ENCODE results near the gene SYNE2. TPM values are rescaled to one million over a fixed set of nuclear protein-coding genes. Genes with fewer than 3 reads are reported as not detected.

The SYNE2 gene
- total and polyA plus RNA-seq, 4 donors: 14.7 to 197 (median 99.1) TPM

GRCh38 chr14:64064447-64064846 lies 211.6 kb downstream of the SYNE2 start:
- H3K27me3 ChIP-seq (ENCODE audit: control insufficient read depth in 1 of 2, insufficient read depth in 2 of 2, low read length in 1 of 2): no peaks in the 10 kb centered on the region
- no peak overlapping the region for H3K4me3 ChIP-seq (ENCODE audit: low read length in 2 of 2)
- H3K4me1 ChIP-seq (ENCODE audit: control insufficient read depth in 1 of 2, insufficient read depth in 2 of 2, low read length in 2 of 2): no peaks in the 10 kb centered on the region
- 97 to 99% methylated on average over 2 of the region's 2 CpGs for WGBS, 2 donors
- ATAC-seq (ENCODE audit: low FRiP score) (no peak), DNase-seq (no peak)
- peaks cover 0 to 2% of the 10 kb centered on the region in 2 donors for H3K36me3 ChIP-seq (ENCODE audit: control insufficient read depth in 1 of 2, insufficient read depth in 2 of 2, low read length in 1 of 2)
- no peak overlapping the region for H3K27ac ChIP-seq (ENCODE audit: low read depth in 1 of 2, low read length in 2 of 2)
- H3K9me3 ChIP-seq (ENCODE audit: control insufficient read depth, low read length): no peaks in the 10 kb centered on the region
- intact Hi-C loops (cut with DNase I): no loop called here

DNA sequence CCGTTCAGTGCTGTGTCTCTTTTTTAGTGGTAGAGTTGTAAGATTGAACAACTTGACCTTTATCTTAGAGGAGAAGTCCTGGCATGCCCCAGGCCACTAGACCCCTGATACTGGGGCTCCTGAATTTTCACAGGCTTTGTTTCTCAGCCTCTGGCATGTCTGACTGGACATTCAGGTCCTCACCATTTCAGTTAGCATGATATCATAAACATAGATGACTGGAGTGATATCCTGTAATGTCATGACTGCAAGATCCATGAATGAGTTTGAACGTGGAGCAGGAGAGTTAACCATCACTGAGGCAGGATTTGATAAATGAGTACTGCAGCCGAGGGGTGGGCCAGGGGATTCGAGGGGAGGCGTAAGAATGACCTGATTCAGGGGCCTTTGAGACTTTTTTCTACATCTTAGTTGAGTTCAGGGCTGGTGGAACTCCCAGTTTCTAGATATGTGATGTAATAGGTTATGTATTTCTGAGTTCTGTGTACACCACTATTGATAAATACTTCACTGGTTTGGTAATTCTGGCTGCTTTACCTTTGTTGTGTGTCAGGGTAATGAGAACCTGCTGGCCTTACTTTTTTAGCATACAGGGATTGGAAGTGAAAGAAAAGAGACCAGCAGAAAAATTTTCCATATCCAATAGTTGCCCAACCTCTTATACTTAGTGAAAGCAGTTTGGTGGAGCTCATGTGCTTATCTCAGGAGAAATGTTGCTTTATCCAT lies 217.0 kb downstream of the SYNE2 start:
- Histone ChIP-seq H3K27me3 (ENCODE audit: control insufficient read depth in 1 of 2, insufficient read depth in 2 of 2, low read length in 1 of 2) (no peaks in the 10 kb centered on the region), H3K36me3 (ENCODE audit: control insufficient read depth in 1 of 2, insufficient read depth in 2 of 2, low read length in 1 of 2) (peaks cover 2 to 3% of the 10 kb centered on the region in 2 donors), H3K4me3 (ENCODE audit: low read length in 2 of 2) (no peak overlapping the region), H3K4me1 (ENCODE audit: control insufficient read depth in 1 of 2, insufficient read depth in 2 of 2, low read length in 2 of 2) (no peaks in the 10 kb centered on the region), H3K9me3 (ENCODE audit: control insufficient read depth, low read length) (no peaks in the 10 kb centered on the region), H3K27ac (ENCODE audit: low read depth in 1 of 2, low read length in 2 of 2) (no peak overlapping the region)
- ATAC-seq (ENCODE audit: low FRiP score) (no peak), DNase-seq (no peak)
- WGBS, 2 donors: 74 to 78% methylated on average over 5 of the region's 5 CpGs
- intact Hi-C loops (cut with DNase I): no loop called here

DNA sequence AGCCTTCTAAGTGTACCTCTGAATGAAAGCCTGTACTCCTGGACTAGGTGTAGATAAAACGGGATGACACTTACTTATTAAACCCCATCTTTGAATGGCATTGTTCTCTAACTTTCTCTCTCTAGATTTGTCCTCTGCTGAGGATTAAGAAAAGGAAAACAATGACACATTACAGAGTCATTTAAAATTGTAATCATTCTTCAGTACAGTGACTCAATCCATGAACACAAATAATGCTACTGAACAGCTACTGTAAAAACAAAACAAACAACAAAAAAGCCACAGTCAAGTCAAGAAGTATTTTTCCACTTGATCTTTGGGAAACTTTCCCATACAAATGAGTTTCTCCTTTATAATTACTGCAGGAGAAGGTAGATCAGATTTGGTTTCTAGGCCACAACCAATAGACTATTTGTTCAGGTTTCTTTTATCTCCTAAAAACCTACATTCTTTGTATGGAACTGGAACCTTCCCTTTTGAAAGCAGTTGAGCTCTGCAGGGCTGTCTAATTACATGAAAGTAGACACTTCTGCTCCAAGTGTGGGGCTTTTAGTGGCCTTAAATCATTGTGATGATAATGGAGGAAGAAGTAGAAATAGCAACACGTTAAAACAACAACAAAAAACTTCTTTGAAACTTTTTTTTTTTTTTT lies 222.3 kb downstream of the SYNE2 start:
- no peak overlapping the region for H3K27ac ChIP-seq (ENCODE audit: low read depth in 1 of 2, low read length in 2 of 2)
- no peaks in the 10 kb centered on the region for H3K9me3 ChIP-seq (ENCODE audit: control insufficient read depth, low read length)
- ATAC-seq (ENCODE audit: low FRiP score) (no peak), DNase-seq (no peak)
- no peaks in the 10 kb centered on the region for H3K27me3 ChIP-seq (ENCODE audit: control insufficient read depth in 1 of 2, insufficient read depth in 2 of 2, low read length in 1 of 2)
- intact Hi-C loops (cut with DNase I): no loop called here
- H3K4me1 ChIP-seq (ENCODE audit: control insufficient read depth in 1 of 2, insufficient read depth in 2 of 2, low read length in 2 of 2): peaks cover 0 to 3% of the 10 kb centered on the region in 2 donors
- 65 to 72% methylated on average over 2 of the region's 2 CpGs for WGBS, 2 donors
- H3K36me3 ChIP-seq (ENCODE audit: control insufficient read depth in 1 of 2, insufficient read depth in 2 of 2, low read length in 1 of 2): peaks cover 2 to 3% of the 10 kb centered on the region in 2 donors
- H3K4me3 ChIP-seq (ENCODE audit: low read length in 2 of 2): no peak overlapping the region

GRCh38 chr14:64075613-64076005 lies 222.8 kb downstream of the SYNE2 start:
- H3K27me3 ChIP-seq (ENCODE audit: control insufficient read depth in 1 of 2, insufficient read depth in 2 of 2, low read length in 1 of 2): no peaks in the 10 kb centered on the region
- intact Hi-C loops (cut with DNase I): no loop called here
- H3K4me3 ChIP-seq (ENCODE audit: low read length in 2 of 2): no peak overlapping the region
- DNase-seq (no peak), ATAC-seq (ENCODE audit: low FRiP score) (no peak)
- H3K27ac ChIP-seq (ENCODE audit: low read depth in 1 of 2, low read length in 2 of 2): no peak overlapping the region
- no peaks in the 10 kb centered on the region for H3K9me3 ChIP-seq (ENCODE audit: control insufficient read depth, low read length)
- H3K4me1 ChIP-seq (ENCODE audit: control insufficient read depth in 1 of 2, insufficient read depth in 2 of 2, low read length in 2 of 2): peaks cover 0 to 3% of the 10 kb centered on the region in 2 donors
- H3K36me3 ChIP-seq (ENCODE audit: control insufficient read depth in 1 of 2, insufficient read depth in 2 of 2, low read length in 1 of 2): peaks cover 2 to 3% of the 10 kb centered on the region in 2 donors
- 85 to 88% methylated on average over 1 of the region's 1 CpG for WGBS, 2 donors

DNA sequence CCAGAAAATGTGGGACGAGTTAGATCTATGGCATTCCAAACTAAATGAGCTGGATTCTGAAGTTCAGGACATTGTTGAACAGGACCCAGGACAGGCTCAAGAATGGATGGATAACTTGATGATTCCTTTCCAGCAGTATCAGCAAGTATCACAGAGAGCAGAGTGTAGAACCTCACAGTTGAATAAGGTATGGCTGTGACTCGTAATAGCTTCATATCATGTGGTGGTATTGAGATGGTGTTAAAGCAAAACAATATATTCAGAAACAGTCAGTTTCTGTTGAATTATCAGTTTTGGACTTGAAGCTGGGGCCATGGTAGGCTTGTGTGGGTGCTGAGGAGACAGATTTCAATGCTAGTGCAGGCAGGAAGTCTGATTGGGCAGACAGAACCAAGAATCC lies 227.6 kb downstream of the SYNE2 start:
- H3K27me3 ChIP-seq (ENCODE audit: control insufficient read depth in 1 of 2, insufficient read depth in 2 of 2, low read length in 1 of 2): no peaks in the 10 kb centered on the region
- ATAC-seq (ENCODE audit: low FRiP score) (no peak), DNase-seq (no peak)
- no peak overlapping the region for H3K4me3 ChIP-seq (ENCODE audit: low read length in 2 of 2)
- H3K27ac ChIP-seq (ENCODE audit: low read depth in 1 of 2, low read length in 2 of 2): peak overlapping the region; percentile 70 to 82
- WGBS, 2 donors: 77 to 85% methylated on average over 2 of the region's 2 CpGs
- intact Hi-C loops (cut with DNase I): loop anchor here in 1 of 2 donors (5.0 kb wide), 1 partner anchor 37 kb away; no protein-coding TSS in a partner anchor
- H3K4me1 ChIP-seq (ENCODE audit: control insufficient read depth in 1 of 2, insufficient read depth in 2 of 2, low read length in 2 of 2): peaks cover 5% of the 10 kb centered on the region in 2 donors
- no peaks in the 10 kb centered on the region for H3K9me3 ChIP-seq (ENCODE audit: control insufficient read depth, low read length)
- H3K36me3 ChIP-seq (ENCODE audit: control insufficient read depth in 1 of 2, insufficient read depth in 2 of 2, low read length in 1 of 2): peaks cover 5 to 9% of the 10 kb centered on the region in 2 donors

GRCh38 chr14:64081174-64081746 lies 228.5 kb downstream of the SYNE2 start:
- Histone ChIP-seq H3K4me1 (ENCODE audit: control insufficient read depth in 1 of 2, insufficient read depth in 2 of 2, low read length in 2 of 2) (peaks cover 5% of the 10 kb centered on the region in 2 donors), H3K27ac (ENCODE audit: low read depth in 1 of 2, low read length in 2 of 2) (peak overlapping the region; percentile 70 to 82), H3K4me3 (ENCODE audit: low read length in 2 of 2) (no peak overlapping the region), H3K27me3 (ENCODE audit: control insufficient read depth in 1 of 2, insufficient read depth in 2 of 2, low read length in 1 of 2) (no peaks in the 10 kb centered on the region), H3K36me3 (ENCODE audit: control insufficient read depth in 1 of 2, insufficient read depth in 2 of 2, low read length in 1 of 2) (peaks cover 5 to 9% of the 10 kb centered on the region in 2 donors), H3K9me3 (ENCODE audit: control insufficient read depth, low read length) (no peaks in the 10 kb centered on the region)
- intact Hi-C loops (cut with DNase I): loop anchor here in 1 of 2 donors (5.0 kb wide), 1 partner anchor 36 kb away; no protein-coding TSS in a partner anchor
- no peak for ATAC-seq (ENCODE audit: low FRiP score)
- 95 to 98% methylated on average over 3 of the region's 3 CpGs for WGBS, 2 donors
- no peak for DNase-seq

DNA sequence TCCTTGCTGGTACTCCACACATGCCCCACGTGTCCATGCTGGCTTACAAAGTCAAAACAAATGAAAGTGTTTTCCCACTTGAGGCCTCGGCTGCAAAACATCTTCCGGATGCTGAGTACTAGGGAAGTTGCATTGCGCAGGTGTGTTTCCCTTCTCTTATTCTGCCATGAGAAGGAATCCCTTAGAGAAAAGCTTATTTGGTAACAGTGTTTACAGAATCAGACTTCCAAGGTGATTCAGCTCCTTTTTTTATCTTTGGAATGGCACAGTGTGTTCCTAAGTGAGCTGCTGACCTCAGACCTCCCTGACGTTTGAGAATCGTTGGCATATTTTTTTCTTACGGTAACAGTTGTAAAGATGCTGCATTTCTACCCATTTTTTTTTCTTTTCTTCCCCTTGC lies 230.0 kb downstream of the SYNE2 start:
- 18 to 28% methylated on average over 7 of the region's 7 CpGs for WGBS, 2 donors
- intact Hi-C loops (cut with DNase I): loop anchor here (2.0 to 5.0 kb wide), 2 partner anchors 32 to 34 kb away; no protein-coding TSS in a partner anchor
- Histone ChIP-seq H3K27me3 (ENCODE audit: control insufficient read depth in 1 of 2, insufficient read depth in 2 of 2, low read length in 1 of 2) (no peaks in the 10 kb centered on the region), H3K4me3 (ENCODE audit: low read length in 2 of 2) (no peak overlapping the region), H3K9me3 (ENCODE audit: control insufficient read depth, low read length) (no peaks in the 10 kb centered on the region), H3K36me3 (ENCODE audit: control insufficient read depth in 1 of 2, insufficient read depth in 2 of 2, low read length in 1 of 2) (peaks cover 5 to 9% of the 10 kb centered on the region in 2 donors), H3K27ac (ENCODE audit: low read depth in 1 of 2, low read length in 2 of 2) (peak overlapping the region; percentile 96 to 100), H3K4me1 (ENCODE audit: control insufficient read depth in 1 of 2, insufficient read depth in 2 of 2, low read length in 2 of 2) (peaks cover 5% of the 10 kb centered on the region in 2 donors)
- DNase-seq (no peak), ATAC-seq (ENCODE audit: low FRiP score) (peak; percentile 68)

DNA sequence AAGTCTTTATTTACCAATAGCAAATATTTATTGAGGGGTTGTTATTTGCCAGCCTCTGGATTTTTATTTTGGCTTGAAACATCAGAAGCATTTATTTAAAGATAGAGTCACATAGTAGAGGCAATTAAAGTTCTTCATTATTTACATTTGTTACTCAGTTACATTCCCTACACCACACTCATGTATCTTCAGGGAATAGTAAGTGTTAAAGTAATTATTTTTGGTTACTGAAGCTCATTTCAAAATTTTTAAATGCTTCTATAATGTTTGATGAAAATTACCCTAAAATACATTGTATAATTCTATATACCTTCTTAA lies 235.8 kb downstream of the SYNE2 start:
- peaks cover 0 to 4% of the 10 kb centered on the region in 2 donors for H3K36me3 ChIP-seq (ENCODE audit: control insufficient read depth in 1 of 2, insufficient read depth in 2 of 2, low read length in 1 of 2)
- intact Hi-C loops (cut with DNase I): no loop called here
- no peaks in the 10 kb centered on the region for H3K27me3 ChIP-seq (ENCODE audit: control insufficient read depth in 1 of 2, insufficient read depth in 2 of 2, low read length in 1 of 2)
- no peaks in the 10 kb centered on the region for H3K4me1 ChIP-seq (ENCODE audit: control insufficient read depth in 1 of 2, insufficient read depth in 2 of 2, low read length in 2 of 2)
- H3K9me3 ChIP-seq (ENCODE audit: control insufficient read depth, low read length): no peaks in the 10 kb centered on the region
- H3K27ac ChIP-seq (ENCODE audit: low read depth in 1 of 2, low read length in 2 of 2): no peak overlapping the region
- ATAC-seq (ENCODE audit: low FRiP score) (no peak), DNase-seq (no peak)
- no peak overlapping the region for H3K4me3 ChIP-seq (ENCODE audit: low read length in 2 of 2)

Measured in aorta (tissue), 5 donors.